ENCODE measurements around the gene TTK. TPM values are rescaled to one million over a fixed set of nuclear protein-coding genes. Genes with fewer than 3 reads are reported as not detected.

Gene TTK
- total RNA-seq = under 1 TPM in 3 of 4 donors, not detected in 1; 0.19 to 0.32 (median 0.27) TPM

DNA sequence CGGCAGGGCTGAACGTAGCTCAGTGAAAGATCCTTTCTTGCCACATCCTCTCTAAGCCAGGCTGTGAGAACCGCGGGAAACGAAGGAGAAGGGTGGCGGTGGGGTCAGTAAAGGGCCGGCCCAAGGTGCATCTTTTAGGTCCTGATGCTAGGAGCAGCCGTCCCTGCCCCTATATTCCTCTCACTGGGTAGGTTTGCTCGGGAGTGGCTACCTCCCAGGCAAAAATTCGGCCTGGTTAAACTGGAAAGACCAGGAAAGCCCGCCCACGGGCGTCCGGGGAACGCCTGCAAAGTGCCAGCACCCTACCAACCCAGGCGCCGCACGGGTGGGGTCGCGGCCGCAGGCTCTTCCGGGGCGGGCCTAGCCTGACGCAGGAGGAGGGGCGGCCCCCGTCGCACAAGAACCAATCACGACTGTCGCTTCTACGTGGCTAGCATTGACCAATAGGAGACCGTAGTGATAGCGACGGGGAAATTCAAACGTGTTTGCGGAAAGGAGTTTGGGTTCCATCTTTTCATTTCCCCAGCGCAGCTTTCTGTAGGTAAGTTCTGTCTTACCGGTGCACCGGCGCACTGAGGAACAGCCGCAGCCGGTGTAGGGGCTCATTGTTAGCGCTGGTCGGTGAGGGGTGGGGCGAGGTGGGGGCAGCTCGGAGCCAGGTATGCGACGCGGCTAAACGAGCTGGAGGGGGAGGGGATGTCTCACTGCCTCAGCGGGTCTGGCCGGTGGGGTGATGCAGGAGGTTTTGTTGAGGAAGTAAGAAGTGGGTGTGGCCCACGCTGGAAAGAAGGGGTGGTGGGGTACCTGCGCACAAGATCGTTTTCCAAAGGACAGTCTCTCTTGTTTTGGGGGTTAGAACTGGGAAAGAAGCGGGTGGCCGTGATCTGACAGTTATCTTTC is at the start of gene TTK:
Gene TTK (plus strand): TSS at position 477 of the 900 bp plus-strand sequence. CDS start 1,195 bp downstream, outside the sequence.
- no peaks in the 10 kb centered on the region for H3K27me3 ChIP-seq
- TF ChIP-seq POLR2AphosphoS5 (IDR thresholded peaks at IDR 0.05) (peak; percentile 62), EP300 (IDR thresholded peaks at IDR 0.05) (no peak), POLR2A (IDR thresholded peaks at IDR 0.05) (peak; percentile 40 to 62)
- TF ChIP-seq, protein P1, sequence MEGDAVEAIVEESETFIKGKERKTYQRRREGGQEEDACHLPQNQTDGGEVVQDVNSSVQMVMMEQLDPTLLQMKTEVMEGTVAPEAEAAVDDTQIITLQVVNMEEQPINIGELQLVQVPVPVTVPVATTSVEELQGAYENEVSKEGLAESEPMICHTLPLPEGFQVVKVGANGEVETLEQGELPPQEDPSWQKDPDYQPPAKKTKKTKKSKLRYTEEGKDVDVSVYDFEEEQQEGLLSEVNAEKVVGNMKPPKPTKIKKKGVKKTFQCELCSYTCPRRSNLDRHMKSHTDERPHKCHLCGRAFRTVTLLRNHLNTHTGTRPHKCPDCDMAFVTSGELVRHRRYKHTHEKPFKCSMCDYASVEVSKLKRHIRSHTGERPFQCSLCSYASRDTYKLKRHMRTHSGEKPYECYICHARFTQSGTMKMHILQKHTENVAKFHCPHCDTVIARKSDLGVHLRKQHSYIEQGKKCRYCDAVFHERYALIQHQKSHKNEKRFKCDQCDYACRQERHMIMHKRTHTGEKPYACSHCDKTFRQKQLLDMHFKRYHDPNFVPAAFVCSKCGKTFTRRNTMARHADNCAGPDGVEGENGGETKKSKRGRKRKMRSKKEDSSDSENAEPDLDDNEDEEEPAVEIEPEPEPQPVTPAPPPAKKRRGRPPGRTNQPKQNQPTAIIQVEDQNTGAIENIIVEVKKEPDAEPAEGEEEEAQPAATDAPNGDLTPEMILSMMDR (IDR thresholded peaks at IDR 0.05) = no peak
- 0% methylated on average over 17 to 26 of the region's 56 CpGs for WGBS, 2 donors (ENCODE audit: low coverage in 1 of 2)

DNA sequence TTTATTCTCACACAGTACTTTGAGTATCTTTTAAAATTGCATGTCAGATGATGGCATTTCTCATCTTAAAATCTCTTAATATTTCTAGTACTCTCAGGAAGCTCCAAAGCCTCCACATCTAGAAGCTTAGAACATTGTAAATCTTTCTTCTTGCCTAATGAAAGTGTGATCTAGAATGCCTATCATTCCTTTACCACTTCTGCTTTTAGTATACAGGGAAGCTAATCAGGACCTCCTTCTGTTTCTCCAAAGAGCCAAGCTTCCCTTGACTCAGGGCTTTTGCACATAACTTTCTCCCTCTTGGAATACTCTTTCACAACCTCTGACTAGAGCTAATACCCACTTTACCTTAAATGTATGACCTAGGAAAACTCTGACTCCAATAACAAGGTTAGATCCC is 49.6 kb upstream of the TTK start:
- Histone ChIP-seq H3K27me3 (peaks cover 9% of the 10 kb centered on the region), H3K27ac (no peak overlapping the region), H3K9me3 (no peaks in the 10 kb centered on the region), H3K4me1 (no peaks in the 10 kb centered on the region), H3K36me3 (no peaks in the 10 kb centered on the region), H3K4me3 (no peak overlapping the region)
- TF ChIP-seq, protein P1 (IDR thresholded peaks at IDR 0.05) = no peak
- TF ChIP-seq POLR2AphosphoS5 (IDR thresholded peaks at IDR 0.05) = no peak
- TF ChIP-seq EP300 (IDR thresholded peaks at IDR 0.05) = no peak
- TF ChIP-seq POLR2A (IDR thresholded peaks at IDR 0.05) = no peak
- ATAC-seq = no peak

More for the DNA sequence above, at the start of gene TTK:
- H3K36me3 ChIP-seq = no peaks in the 10 kb centered on the region
- ATAC-seq = peak; percentile 100
- H3K4me3 ChIP-seq = peak within 1 kb of the TSS; percentile 42 to 60
- peaks cover 0 to 15% (median 5%) of the 10 kb centered on the region in 3 donors for H3K4me1 ChIP-seq
- H3K27ac ChIP-seq = peak within 1 kb of the TSS; percentile 59 to 92 (median 86)
- no peaks in the 10 kb centered on the region for H3K9me3 ChIP-seq

DNA sequence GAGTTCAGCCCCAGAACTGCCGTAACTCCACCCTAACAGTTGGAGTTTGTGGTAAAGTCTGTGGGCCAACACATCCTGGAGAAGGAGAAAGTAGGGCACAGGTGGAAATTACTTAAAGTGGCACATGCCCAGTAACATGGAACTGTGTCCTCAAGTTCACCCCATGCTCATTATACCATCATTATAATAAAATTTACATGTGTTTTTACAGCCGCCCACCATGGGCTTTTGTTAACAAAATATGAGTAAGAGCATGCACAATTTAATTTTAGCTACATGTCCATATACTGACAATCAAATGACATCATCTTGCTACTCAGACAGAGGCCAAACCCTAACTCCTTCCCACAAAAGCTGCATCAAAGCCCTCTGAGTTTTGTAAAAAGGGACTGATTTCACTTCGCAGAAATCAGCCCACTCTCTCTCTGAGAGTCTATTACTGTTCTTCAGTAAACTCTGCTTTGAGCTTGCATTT is 39.8 kb upstream of the TTK start:
- no peak for TF ChIP-seq EP300 (IDR thresholded peaks at IDR 0.05)
- TF ChIP-seq POLR2A (IDR thresholded peaks at IDR 0.05) = no peak
- no peak for TF ChIP-seq POLR2AphosphoS5 (IDR thresholded peaks at IDR 0.05)
- TF ChIP-seq, protein P1 (IDR thresholded peaks at IDR 0.05) = no peak
- Histone ChIP-seq H3K4me3 (no peak overlapping the region), H3K27me3 (no peaks in the 10 kb centered on the region), H3K9me3 (peaks cover 0 to 14% (median 0%) of the 10 kb centered on the region in 3 donors), H3K4me1 (no peaks in the 10 kb centered on the region), H3K36me3 (no peaks in the 10 kb centered on the region), H3K27ac (no peak overlapping the region)
- whole genome bisulfite sequencing, 2 donors (ENCODE audit: low coverage in 1 of 2) = 81 to 94% methylated on average over 2 to 3 of the region's 3 CpGs
- no peak for ATAC-seq

DNA sequence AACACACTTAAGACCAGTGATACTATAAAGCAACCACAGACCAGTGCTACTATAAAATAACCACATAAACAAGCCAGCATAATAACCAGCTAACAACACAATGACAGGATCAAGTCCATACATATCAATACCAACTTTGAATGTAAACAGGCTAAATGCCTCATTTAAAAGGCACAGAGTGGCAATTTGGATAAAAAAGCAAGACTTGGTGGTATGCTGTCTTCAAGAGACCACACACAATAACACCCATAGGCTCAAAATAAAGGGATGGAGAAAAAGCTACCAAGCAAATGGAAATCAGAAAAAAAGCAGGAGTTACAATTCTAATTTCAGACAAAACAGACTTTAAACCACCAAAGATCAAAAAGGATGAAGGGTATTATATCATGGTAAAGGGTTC is 37.3 kb upstream of the TTK start:
- no peak overlapping the region for H3K4me3 ChIP-seq
- no peak overlapping the region for H3K27ac ChIP-seq
- ATAC-seq = no peak
- H3K9me3 ChIP-seq = peaks cover 0 to 30% (median 0%) of the 10 kb centered on the region in 3 donors
- no peaks in the 10 kb centered on the region for H3K36me3 ChIP-seq
- H3K27me3 ChIP-seq = no peaks in the 10 kb centered on the region
- TF ChIP-seq, protein P1 (IDR thresholded peaks at IDR 0.05) = no peak
- TF ChIP-seq POLR2AphosphoS5 (IDR thresholded peaks at IDR 0.05) (no peak), POLR2A (IDR thresholded peaks at IDR 0.05) (no peak), EP300 (IDR thresholded peaks at IDR 0.05) (no peak)
- no peaks in the 10 kb centered on the region for H3K4me1 ChIP-seq

DNA sequence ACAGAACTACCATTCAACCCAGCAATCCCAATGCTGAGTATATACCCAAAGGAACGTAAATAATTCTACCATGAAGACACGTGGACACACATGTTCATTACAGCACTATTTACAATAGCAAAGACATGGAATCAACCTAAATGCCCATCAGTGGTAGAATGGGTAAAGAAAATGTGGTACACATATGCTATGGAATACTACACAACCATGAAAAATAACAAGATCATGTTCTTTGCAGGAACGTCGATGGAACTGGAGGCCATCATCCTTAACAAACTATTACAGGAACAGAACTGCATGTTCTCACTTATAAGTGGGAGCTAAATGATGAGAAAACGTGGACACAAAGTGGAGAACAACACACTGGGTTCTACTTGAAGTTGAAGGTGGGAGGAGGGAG is 34.7 kb upstream of the TTK start:
- no peak for ATAC-seq
- no peaks in the 10 kb centered on the region for H3K27me3 ChIP-seq
- TF ChIP-seq POLR2A (IDR thresholded peaks at IDR 0.05) (no peak), POLR2AphosphoS5 (IDR thresholded peaks at IDR 0.05) (no peak), EP300 (IDR thresholded peaks at IDR 0.05) (no peak)
- TF ChIP-seq, protein P1 (IDR thresholded peaks at IDR 0.05) = no peak
- peaks cover 0 to 30% (median 0%) of the 10 kb centered on the region in 3 donors for H3K9me3 ChIP-seq
- 77 to 80% methylated on average over 3 to 5 of the region's 5 CpGs for WGBS, 2 donors (ENCODE audit: low coverage in 1 of 2)
- no peaks in the 10 kb centered on the region for H3K36me3 ChIP-seq
- no peak overlapping the region for H3K4me3 ChIP-seq
- no peaks in the 10 kb centered on the region for H3K4me1 ChIP-seq
- H3K27ac ChIP-seq = no peak overlapping the region

All from gastroesophageal sphincter (tissue), 4 donors.